HG03103 (cell line): ENCODE results near the gene SREK1.

ENCODE experiments used
- ATAC-seq: cut with Tn5 transposase; IDR thresholded peaks from one replicate; pipeline ENCODE4 v1.9.1; 2021; ENCODE audit warnings: low read depth; ENCODE audit not compliant: unreplicated experiment

SREK1 gene

DNA sequence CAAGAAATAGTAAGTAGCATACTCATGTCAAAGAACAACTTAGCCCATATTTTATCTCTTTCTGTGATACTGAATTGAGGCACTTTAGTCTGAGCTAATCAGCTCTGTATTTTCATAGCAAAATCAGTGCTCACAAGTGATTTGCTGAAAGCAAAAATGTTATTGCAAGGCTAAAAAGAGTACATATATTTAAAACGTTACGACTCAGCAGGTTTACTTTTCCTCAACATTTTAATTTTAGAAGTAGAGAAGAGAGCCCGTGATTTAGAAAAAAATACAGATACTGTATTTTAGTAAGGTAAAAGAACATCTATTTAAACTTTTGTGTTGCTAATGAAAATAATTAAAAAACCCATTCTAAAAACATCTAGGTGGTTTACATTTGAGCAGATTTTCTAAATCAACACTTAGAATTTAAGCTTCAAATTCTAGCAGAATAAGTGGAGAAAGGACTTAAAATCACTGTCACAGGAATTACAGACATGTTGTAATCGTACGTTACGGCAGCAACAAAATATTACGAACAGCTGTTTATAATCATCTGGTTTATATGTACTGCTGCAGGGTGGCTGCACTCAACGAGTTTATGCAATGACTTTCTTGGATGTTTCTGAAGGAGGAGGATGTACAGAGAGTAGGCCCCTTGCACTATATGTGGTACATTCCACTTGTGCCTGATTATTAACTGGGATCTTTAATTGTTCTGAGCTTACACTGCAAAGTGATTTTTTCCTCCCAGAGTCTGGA, 20.1 kb downstream of the SREK1 start:
- ATAC-seq: no peak

GRCh38 chr5:66168226-66168625, 24.1 kb downstream of the SREK1 start:
- no peak for ATAC-seq

DNA sequence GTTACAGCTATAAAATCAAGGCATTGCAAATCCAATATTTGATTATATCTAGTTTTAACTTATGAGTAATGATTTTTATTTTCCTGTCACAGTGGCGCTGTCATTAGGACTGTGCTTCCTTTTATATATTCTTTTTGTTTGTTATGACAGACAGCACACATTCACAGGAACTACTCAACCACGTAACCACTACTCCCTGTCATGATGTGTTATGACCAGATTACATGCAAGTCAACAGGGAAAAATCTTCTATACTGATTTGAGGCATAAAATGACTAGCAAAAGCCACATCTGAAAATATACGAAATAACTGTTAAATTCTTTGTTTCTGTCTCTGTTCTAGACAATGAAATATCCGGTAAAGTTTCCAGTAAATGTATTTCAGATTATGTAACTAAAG, 25.4 kb downstream of the SREK1 start:
- no peak for ATAC-seq

GRCh38 chr5:66170195-66170919, 26.3 kb downstream of the SREK1 start:
- no peak for ATAC-seq

DNA sequence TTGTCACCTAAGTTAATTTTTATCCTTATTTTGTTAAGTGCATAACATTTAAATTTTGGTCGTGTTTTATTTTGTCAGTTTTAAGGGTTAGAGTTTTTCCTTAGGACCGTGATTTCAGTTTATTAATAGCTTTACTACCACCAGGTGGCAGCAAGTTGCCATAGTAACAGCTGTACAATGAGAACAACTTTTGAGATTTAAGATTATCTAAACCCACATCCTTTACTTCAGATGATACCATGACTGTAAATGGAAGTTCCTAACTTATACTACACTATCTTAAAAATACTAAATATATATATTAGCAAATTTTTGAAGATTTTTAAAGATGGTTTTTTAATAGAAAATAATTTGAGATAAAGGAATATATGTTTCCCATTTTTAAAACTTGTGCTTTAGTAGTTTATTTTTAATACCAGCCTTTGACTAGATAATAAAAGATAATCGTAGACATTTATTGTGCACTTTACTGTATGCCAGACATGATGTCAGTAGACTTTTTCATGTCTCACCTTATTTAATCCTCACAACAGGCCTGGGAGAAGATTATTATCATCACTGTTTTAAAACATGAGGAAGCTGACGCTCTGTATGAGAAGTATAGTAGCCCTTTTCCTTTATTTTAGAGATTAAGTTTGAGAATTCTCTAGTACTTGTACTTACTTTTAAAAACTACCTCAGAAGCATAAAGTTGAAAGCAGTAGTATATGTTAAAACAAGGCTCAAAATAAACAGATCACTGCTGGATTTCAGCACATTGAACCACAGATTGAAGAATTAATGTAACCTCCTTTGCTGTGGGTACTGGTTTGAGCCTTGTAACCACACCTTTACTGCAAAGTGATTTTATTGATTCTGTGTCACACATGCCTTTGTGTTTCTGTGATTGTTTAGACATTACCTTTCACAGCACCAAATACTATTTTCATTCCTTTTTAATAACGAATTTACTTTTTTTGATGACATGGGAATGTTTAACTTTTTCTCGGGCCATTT, 27.5 kb downstream of the SREK1 start:
- no peak for ATAC-seq

DNA sequence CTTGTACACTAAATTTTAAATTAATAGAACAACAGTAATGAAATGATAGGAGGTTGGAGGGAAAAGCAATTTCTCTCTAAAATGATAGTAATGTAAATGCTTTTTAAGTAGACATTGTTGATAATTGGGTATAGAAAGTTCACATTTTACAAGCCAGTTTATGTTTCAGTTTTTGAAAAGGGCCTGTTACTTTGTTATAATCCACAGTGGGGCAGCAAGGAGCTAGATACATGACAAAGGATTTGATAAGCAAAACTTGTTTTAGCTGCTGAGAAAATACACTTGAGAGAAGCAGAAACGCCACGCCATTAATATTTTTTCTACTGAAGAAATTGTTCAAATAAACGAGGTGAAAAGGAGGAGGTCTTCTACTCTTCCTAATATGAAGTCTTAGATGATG, 30.2 kb downstream of the SREK1 start:
- ATAC-seq: no peak

DNA sequence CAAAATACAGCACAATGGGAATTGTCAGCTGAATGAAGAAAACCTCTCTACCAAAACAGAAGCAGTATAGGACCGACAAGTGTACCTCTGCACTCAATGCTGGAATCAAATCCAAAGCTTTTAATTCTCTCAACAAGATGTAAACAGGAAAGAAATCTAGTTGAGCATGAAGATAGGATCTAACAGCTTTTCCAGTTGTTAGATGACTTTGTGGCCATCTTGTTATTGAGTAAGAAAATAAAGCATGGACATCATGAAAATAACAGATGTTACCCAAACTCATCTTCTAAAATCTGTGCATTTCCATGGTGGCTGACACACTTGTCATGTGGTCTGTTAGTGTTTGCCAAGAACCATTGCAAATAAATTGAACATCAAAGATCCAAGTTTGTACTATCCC, 34.7 kb downstream of the SREK1 start:
- ATAC-seq: no peak

DNA sequence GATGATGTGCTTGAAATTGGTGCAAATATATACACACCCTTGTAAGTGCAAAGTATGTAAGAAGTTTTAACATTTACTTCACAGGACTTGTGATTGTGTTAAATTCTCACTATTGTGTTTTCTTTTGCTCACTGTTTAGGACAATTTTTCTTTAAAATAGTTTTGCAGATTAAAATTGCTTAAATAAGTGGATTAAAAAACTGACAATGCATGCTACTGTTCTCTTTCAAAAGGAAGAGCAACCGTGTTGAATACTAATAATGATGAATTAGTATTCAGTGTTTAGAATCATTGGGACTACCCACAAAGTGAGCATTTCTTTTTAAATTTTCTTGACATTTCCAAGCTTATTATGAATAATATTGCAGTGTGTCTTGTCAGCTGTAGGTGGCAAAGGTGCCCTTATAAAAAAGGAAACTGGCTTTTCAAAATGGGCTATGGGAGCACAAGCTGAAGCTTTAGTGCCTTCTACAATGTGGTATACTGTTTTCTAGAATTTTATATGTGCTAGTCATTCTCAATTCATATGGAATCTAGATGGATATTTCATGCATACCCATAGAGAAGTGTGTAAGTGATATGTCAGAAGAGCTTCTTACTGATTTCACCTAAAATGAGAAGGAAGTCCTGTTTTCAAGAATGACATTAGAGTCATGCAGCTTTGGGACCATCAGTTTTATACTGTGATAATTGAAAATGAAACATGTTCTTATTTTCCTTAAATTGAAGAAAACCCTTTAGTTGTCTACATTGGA, 35.4 kb downstream of the SREK1 start:
- ATAC-seq: no peak

GRCh38 chr5:66180282-66181155, 36.4 kb downstream of the SREK1 start:
- no peak for ATAC-seq

GRCh38 chr5:66186108-66186507, 42.0 kb downstream of the SREK1 start:
- ATAC-seq: no peak

GRCh38 chr5:66193419-66193818, 49.3 kb downstream of the SREK1 start:
- no peak for ATAC-seq

GRCh38 chr5:66197764-66198405, 53.8 kb downstream of the SREK1 start:
- no peak for ATAC-seq

- no peak for ATAC-seq
Observed at GRCh38 chr5:66198837-66199236, 54.7 kb downstream of the SREK1 start.

DNA sequence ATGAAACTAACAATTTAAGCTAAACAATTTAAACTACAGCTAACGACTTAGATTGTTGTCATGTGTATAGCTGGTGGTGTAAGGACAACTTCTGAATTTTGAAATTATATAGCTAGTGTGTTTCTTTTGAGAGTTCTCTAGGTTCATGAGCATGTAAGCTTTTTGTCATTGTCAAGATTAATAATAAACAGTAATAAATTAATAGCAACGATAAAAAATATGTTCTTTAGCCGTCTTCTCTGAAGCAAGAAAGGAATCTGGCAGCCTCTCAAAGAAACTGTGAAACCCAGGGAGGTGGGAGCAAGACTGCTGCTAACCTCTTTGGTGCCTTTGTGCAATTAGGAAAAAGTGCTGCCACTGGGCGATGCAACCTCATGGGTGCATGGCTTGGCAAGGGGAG, 59.4 kb downstream of the SREK1 start:
- no peak for ATAC-seq

DNA sequence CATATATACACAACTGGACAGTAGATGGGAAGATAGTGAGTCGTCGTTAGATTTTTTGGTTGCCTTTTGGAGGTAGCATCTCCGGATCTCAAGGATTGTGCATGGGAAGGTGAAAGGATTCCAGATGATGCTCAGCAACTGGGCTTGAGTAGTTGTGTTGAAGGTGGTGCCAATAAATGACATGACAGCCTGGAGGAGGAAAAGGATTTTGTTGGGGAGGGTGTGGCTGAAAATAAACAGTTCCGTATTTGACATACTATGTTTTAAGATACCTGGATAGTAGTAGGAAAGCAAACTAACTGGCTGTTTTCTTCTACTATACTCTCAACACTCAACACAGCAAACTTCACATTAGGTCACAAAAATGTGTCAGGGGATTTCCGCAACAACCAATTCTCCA, 62.4 kb downstream of the SREK1 start:
- ATAC-seq: no peak

DNA sequence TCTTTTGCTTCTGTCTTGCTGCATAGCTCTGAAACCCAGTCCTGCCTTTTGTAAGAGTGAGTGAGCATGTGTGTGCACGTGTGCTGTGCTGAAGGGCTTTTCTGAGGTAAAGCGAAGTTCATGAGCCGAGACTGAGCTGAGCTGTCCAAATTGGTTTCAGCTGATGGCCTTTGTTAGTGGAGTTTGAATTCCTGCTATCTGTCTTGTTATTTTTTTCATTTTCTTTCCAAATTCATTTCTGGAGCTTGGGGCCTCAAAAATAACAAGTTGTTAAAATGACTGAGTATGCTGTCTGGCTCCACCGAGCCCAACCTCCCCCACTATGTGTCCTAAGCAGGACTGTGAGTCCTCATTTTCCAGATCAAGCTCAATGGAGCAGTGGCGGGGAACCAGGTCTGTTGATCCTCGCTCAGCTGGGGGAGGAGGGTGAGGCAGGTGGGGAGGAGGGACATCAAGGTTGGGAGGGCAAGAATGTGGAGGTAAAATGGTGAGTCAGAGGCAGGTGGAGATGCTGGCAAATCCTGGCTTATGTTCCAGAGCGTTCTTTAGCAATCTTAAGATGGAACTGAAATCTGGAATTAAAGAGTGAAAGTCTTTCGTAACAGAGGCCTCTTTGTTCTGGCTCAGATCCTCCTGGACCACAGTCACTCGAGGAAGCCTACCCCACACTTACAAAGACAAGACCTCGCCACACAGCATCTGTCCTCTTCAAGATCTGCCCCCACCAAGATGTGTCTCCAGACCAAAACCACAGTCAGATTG, 63.9 kb downstream of the SREK1 start:
- no peak for ATAC-seq

- ATAC-seq: no peak
Observed at GRCh38 chr5:66209350-66209749, 65.2 kb downstream of the SREK1 start.

GRCh38 chr5:66209794-66210193, 65.7 kb downstream of the SREK1 start:
- ATAC-seq: no peak
